C1 segment of cervical spinal cord (tissue), 14 donors: ENCODE measurements around the gene SCN7A.

Source experiments
- DNase-seq, 14 donors: peaks; one replicate each; lab custom pipeline; 2025; lab: John Stamatoyannopoulos, UW

Gene SCN7A

DNA sequence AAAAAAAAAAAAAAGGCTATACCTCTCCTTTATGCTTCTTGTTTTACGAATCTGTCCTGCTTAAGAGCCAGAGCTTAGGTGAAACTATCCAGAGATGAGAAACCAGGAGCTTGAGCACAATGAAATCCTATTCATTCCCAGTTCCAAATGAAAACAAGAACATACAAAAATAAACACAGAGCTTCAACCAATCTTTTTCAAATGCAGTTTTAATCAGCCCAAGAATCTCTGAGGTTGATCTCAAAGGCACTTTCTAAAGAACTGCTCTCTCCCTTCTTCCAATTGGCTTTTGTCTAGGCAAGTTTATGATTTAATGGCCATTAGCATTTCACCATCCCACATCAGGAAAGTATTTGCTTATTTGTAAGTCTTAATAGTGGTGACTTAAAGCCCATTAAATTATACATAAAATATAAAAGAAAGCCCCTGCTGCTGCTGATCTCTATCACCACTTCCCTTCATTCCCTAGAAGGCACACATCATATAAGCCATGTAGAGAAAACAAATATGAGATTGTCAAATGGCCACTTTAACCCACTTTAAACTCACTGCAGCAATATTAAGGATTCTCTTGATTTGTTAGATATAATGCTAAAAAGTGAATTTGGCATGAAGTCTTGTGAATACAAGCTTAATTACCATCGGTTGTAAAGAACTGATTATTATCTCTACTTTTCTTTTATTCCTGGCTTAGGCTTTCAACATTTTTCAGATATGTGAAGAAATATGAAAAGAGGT lies 89.0 kb downstream of the SCN7A start:
- DNase-seq: no peak

DNA sequence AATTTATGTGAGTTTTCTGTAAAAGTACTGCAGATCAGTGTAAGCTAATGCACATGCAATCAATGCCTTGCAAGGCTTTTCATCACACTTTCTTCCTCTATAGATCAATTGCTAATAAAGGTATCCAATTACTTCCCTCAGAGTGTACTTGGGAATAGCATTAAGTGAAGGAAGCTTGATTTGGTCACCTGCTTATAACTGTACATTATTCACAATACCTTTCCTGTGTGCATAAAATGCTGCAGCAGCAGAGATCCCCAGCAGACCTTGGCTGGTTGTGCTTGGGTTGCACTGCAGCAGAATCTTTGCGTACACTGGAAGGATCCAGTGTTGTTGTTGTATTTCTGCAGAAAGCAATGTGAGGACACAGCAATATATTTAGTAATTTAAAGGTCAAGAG lies 99.8 kb downstream of the SCN7A start:
- DNase-seq: no peak

- DNase-seq: no peak
Observed at GRCh38 chr2:166393008-166393407, 101.0 kb downstream of the SCN7A start.

DNA sequence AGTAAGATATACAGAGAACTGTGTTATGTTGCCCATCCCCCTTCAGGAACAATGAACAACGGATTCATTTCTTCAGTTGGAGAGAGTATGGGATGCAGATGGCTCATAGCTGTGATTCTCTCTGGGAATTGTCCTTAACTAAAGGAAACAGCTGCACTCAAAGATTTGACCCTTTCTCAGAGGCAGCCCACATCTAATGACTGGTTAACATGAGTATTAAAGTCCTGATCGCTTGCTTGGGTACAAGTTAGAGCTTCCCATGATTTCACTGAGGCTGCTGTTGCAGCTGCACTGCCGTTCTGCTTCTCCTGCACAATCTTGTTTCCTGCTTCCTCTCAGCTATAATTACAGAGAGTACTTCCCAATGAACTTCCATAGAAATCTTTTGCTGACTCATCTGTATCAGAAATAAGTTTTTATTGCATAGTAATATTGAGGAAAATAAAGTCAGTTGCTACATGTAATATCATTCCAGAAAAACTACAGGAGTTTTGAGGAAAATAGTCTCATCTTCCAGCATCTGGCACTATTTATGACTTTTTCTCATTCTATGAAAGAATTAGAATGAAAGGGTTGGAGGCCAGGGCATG lies 105.5 kb downstream of the SCN7A start:
- DNase-seq: no peak

DNA sequence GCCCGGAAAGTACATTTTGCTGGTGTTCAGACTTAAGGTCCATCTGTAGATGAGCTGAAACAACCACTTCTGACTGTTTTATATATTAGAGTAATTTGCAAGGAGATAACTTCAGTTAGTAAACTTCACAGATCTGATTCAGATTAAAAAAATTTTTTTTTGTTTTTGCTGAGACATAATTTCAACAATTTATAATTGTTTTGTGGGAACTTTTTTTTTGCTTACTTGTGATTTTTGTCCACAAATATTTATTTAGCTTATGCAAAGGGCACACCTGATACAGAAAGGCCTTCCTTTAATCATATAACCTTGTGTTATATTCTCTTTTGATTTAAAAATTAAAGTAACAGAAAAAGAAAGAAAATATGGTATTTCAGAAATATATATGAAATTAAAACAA lies 108.7 kb downstream of the SCN7A start:
- no peak for DNase-seq

GRCh38 chr2:166384774-166385173 lies 109.3 kb downstream of the SCN7A start:
- DNase-seq: no peak

- no peak for DNase-seq
Observed at GRCh38 chr2:166382448-166382847, 111.6 kb downstream of the SCN7A start.

DNA sequence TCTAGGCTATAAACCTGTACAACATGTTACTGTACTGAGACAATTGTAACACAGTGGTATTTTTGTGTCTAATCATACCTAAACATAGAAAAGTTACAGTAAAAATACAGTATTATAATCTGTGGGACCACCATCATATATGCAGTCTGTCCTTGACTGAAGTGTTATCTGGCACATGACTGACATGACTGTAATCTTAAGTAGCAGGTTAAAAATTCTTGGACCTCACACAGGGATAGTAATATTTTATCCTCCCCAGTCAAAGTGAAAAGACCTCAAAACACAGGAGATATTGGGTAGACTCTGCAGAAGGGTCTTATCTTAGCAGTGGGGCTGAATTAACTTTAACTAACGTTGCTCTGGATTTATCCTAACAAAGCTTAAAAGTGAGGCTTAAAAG lies 113.4 kb downstream of the SCN7A start:
- DNase-seq: no peak

GRCh38 chr2:166376873-166377272 lies 117.2 kb downstream of the SCN7A start:
- no peak for DNase-seq

DNA sequence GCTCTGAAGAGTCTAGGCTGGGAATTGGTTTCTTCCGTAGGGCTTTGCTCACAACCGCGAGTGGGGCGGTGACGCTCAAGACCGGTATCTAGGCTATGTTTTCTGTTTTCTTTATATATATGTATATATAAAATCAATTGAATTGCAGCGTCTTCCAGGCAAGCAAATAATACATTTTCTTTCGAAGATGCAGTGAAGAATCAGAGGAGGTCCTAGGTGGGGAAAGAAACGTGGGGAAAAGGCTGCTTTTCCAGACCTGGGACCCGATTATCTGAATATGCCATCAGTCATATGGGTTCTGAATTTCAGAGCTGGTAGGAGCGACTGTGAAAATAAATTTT lies 117.6 kb downstream of the SCN7A start:
- DNase-seq: no peak

DNA sequence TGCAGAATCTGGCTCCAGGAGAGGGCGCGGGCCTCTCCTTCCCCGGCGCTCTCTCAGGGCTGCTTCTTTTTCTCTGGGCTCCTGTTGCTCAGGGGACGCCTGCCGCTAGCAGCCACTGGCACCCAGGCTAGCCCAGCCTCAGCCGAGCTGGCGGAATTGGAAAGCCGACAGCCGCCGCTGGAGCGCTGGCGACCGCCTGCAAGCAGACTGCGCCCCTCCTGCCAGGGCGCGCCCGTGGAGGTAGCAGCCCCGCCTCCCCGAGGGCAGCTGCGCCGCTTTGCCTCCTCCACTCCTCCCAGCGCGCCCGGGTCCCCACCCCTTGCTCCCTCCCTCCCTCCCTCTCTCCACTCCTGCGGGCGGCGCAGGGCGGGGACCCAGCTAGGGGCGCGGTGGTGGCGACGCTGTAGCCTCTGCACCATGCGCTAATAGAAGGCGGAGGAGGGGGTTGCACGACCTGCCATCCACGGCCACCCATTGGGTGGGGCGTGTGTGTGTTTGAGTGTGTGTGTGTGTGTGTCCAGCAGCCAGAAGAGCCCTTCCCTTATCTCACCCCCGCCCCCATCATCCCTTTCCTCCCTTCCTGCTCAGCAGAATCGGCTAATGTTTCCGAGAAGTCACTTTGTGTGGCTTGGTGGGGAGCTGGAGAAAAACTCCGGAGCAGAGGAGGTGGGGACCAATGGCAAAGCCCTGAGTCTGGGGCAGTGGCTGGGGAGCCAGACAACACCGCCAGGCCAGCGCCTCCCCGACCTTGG lies 118.1 kb downstream of the SCN7A start, which contains the start of gene SCN9A:
TSS of gene SCN9A (minus strand) at position 209 of the 752 bp plus-strand sequence. CDS start 64,188 bp downstream, outside the sequence.
- peak in 10 of 14 donors; percentile 6 to 57 (median 26) for DNase-seq

DNA sequence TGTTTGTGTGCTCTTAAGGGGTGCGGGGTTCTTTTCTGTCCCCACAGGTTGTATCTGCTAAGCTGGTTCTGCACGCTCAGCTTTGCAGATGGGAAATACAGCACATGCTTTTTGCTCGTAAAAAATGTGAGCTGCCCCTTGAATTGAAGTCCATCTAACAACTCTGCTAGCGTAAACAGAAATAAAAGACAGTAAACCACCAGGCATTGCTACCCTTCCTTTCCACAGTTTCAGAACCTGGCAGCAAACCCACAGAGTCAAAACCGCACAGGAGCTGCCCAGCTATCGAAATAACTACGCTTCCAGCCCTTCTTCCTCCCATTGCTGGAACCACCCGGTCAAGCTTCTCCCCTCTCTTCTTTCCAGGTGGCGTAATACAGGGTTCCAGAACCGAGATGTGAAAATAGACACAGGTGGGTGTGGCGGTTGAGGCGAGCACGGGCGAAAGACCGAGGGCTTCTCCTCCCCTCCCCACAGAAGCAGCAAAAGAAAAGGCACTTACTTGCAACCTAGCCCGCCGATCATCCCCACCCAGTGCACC lies 118.8 kb downstream of the SCN7A start:
- DNase-seq: peak in 1 of 14 donors; percentile 0

DNA sequence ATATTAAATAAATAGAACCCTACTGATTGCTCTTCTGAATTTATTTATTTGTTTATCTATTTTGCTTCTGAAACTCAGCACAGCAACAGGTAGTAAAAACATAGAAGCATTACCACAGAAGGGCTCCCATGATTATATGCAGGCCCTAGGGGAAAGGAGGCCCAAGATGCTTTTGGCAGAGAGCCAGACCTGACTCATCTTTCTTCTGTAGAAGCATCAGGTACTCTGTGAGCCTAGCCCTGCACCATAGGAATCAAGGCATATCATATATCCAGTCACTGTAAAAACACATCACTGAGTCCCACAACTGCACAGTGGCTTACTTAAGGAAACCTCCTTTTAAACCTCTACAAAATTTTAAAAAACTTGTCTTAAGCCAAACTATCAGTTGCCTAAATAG lies 120.1 kb downstream of the SCN7A start:
- DNase-seq: no peak

DNA sequence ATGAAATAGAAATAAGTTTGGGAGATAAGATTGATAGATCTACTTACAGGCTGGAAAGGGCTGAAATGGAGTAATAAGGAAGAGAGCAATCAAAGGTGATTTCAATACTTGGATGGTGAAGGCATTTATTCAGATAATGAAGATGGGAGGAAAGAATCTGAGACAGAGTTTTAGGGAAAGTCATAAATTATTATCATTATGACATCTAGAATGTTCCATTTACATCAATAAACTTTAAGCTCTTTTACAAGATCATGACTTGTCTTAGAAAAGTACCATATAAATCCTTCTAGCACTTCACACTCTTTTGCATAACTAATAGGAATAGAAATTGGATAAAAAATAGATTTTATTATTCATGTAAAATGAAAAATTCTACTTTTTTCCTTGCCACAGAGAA lies 120.5 kb downstream of the SCN7A start:
- no peak for DNase-seq

- DNase-seq: no peak
Observed at GRCh38 chr2:166373105-166373504, 120.9 kb downstream of the SCN7A start.

- no peak for DNase-seq
Observed at GRCh38 chr2:166372046-166372445, 122.0 kb downstream of the SCN7A start.

DNA sequence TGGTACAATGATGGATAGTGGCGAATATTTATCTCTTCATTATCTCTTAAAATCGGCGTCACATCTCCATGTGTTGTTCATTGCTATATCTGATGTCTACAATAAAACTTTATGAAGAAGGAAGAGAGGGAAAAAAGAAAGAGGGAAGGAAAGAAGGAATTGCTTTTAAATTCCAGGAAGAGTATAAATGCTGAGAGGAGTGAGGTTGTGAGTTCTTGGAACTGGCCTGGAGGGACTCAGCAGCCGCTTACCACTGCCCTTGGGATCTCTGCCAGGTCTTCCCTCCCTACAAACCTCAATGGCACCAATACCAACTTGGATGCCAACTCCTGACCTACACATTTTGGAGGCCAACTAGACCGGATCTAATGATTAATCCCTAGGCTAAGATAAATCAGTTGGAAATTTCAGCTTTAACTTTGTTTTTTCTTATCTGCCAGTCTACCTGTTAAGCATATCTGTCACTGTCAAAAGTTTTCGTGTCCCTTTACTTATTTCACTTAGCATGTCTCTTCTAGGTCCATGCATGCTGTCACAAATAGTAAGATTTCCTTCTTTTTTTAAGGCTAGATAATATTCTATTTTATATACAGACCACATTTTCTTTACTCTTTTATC lies 128.1 kb downstream of the SCN7A start:
- no peak for DNase-seq

GRCh38 chr2:166365239-166365638 lies 128.8 kb downstream of the SCN7A start:
- no peak for DNase-seq

DNA sequence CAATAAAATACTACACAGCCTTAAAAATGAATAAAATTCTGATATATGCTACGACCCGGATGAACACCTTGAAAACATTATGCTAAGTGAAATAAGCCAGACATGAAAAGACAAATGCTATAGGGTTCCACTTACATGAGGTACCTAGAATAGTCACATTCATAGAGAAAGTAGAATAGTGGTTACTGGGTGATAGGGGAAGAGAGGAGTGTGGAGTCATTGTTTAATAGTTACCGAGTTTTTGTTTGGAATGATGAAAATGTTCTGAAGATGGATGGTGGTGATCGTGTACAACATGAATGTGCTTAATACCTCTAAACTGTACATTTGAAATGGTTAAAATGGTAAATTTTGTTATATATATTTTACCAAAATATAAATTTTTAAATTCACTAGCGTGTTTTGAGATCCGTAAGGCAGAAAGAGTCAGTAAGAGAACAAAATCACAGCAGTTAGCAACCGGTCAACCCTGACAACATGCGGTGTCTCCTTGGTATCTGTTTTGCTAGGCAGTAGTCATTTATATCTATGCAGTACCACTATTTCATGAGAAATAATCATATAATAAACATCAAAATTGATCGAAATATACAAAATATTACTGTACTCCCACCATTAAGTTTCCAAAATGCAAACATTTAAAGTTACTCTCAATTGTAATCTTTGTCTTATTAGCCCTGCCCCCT lies 129.4 kb downstream of the SCN7A start:
- no peak for DNase-seq

DNA sequence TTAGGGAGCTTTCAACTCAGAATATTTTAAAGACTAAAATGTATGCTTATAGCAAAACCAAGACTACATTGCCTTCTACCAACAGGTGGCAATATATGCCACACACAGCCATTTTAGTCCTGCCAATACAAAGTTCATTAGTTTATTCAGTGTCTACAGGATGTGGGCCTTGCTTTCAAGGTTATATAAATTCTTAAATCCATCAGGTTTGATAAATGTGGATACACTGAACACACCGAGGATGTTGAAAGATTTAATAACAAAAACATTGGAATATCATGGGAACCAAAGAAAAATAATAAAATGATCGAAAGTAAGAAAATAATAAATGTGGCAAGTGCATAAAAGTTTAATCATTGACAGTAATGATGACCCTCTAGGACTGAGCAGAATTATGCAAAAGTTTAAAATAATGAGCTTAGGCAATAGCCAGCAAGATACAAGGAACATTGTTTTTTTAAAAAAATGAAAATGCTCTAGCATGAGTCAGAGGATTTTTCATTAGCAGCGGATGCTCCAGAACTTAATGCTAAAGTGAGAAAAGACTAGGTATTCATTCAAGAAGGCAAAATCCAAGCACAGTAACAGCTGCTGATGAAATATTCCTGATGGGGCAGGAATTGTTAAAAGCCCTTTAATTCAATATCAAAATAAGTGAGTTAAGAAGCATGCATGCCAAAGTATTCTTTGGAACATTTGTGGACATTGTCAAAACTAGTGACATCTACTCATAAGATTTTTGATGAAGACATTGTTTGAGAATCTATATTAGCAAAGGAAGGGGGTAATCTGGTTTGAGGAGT lies 132.5 kb downstream of the SCN7A start:
- DNase-seq: no peak

DNA sequence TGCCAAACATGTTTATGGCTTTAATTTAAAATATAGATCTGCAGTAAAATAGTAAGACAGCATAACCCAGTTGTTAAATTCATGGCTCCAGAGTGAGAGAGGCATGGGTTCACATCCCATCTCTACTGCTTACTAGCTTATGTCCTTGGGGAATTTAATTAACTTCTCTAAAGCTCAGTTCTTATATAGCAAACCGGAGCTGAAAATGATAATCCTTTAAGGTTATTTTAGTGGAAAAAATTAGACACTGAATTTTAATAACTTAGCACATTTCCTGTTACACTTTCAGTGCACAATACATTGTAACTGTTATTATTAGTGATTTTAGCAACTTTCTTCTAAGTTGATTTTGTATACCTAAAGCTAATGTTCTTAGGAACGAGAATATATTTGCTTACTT lies 133.1 kb downstream of the SCN7A start:
- no peak for DNase-seq
